ENCODE measurements around the gene UGT2B10.

The UGT2B10 gene

DNA sequence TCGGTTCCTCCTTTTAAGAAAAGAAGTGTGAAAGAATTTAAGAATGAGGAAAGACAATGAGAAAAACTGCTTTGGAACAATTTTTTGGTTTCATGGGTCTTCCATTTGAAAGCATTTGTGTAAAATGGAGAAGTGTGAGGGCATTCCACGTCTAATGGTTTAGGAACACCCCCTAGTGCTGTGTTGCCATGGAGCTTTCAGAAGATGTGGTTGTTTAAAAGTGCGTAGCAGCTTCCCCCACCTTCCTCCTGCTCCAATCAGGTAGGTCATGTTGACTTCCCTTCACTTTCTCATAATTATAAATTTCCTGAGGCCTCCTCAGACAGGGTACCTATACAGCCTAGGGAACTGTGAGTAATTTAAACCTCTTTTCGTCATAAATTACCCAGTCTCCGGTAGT lies 50.0 kb downstream of the UGT2B10 start:
- DNase-seq = no peak
- no peaks in the 10 kb centered on the region for H3K4me1 ChIP-seq (ENCODE audit: control insufficient read depth, insufficient read depth, low read length, poor library complexity, severe bottlenecking)
- H3K27me3 ChIP-seq (replicated peaks; ENCODE audit: control insufficient read depth, insufficient read depth, low read length, poor library complexity, severe bottlenecking) = no peaks in the 10 kb centered on the region
- no peaks in the 10 kb centered on the region for H3K36me3 ChIP-seq (ENCODE audit: control insufficient read depth, insufficient read depth, low read length)
- H3K9me3 ChIP-seq (ENCODE audit: control insufficient read depth, low read length) = no peaks in the 10 kb centered on the region
- H3K27ac ChIP-seq (ENCODE audit: insufficient read depth, low read length, poor library complexity, severe bottlenecking) = no peak overlapping the region
- no peak overlapping the region for H3K4me3 ChIP-seq (ENCODE audit: insufficient read depth, low read depth, low read length, poor library complexity, severe bottlenecking)

DNA sequence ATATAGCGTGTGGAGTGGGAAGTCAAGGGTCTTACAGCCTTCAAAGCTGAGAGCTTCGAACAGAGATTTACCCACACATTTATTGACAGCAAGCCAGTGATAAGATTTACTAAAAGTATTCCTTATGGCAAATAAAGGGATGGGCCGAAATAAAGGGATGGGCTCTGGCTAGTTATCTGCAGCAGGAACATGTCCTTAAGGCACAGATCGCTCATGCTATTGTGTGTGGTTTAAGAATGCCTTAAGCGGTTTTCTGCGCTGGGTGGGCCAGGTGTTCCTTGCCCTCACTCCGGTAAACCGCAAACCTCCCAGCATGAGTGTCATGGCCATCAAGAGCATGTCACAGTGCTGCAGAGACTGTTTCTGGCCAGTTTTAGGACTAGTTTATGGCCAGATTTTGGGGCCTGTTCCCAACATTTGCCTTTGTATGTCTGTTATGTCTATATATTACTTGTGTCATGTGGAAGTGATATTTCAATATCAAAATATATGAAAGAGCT lies 53.5 kb downstream of the UGT2B10 start:
- Histone ChIP-seq H3K36me3 (ENCODE audit: control insufficient read depth, insufficient read depth, low read length) (no peaks in the 10 kb centered on the region), H3K27ac (ENCODE audit: insufficient read depth, low read length, poor library complexity, severe bottlenecking) (no peak overlapping the region), H3K4me3 (ENCODE audit: insufficient read depth, low read depth, low read length, poor library complexity, severe bottlenecking) (no peak overlapping the region), H3K4me1 (ENCODE audit: control insufficient read depth, insufficient read depth, low read length, poor library complexity, severe bottlenecking) (no peaks in the 10 kb centered on the region), H3K9me3 (ENCODE audit: control insufficient read depth, low read length) (no peaks in the 10 kb centered on the region), H3K27me3 (replicated peaks; ENCODE audit: control insufficient read depth, insufficient read depth, low read length, poor library complexity, severe bottlenecking) (no peaks in the 10 kb centered on the region)
- DNase-seq = no peak

DNA sequence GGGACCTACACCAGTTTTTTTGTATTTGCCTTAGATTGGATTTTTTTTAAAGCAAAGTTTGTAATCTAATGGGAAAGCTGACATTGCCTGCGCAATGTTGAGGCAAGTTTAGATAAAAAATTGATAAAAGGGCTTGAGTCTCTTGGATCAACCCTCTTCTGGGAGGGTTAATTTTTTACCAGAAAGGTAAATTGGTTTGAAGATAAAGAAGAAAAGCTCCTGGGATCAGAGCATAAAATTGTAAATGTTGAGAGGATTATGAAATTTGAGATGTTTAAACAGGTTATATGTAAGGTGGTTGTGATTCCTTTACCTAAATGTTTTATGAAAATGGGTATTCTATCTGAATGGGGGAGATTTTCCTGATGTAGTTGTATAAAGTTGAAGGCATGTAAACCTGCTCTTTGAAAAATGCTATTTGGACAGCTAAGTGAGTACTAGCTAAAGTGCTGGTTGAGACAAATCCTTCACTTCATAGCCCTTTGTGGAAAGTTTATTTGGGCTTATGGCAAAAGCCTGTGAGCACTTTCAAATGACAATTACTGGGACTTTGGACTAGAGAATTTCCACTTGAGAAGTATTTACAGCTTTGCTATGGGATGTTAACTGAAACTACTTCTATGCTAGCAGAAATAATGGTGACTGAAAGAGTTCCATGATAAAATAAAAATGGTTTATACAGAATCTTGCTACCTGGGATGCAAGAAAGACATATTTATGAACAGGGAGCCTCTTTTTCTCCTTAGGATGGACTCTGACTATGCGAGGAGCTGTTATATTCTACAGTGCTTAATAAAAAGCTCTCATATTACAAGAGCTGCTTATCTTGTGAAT lies 56.2 kb downstream of the UGT2B10 start:
- no peak for DNase-seq
- Histone ChIP-seq H3K27ac (ENCODE audit: insufficient read depth, low read length, poor library complexity, severe bottlenecking) (no peak overlapping the region), H3K27me3 (replicated peaks; ENCODE audit: control insufficient read depth, insufficient read depth, low read length, poor library complexity, severe bottlenecking) (no peaks in the 10 kb centered on the region), H3K9me3 (ENCODE audit: control insufficient read depth, low read length) (no peaks in the 10 kb centered on the region), H3K4me1 (ENCODE audit: control insufficient read depth, insufficient read depth, low read length, poor library complexity, severe bottlenecking) (no peaks in the 10 kb centered on the region), H3K4me3 (ENCODE audit: insufficient read depth, low read depth, low read length, poor library complexity, severe bottlenecking) (no peak overlapping the region), H3K36me3 (ENCODE audit: control insufficient read depth, insufficient read depth, low read length) (no peaks in the 10 kb centered on the region)

DNA sequence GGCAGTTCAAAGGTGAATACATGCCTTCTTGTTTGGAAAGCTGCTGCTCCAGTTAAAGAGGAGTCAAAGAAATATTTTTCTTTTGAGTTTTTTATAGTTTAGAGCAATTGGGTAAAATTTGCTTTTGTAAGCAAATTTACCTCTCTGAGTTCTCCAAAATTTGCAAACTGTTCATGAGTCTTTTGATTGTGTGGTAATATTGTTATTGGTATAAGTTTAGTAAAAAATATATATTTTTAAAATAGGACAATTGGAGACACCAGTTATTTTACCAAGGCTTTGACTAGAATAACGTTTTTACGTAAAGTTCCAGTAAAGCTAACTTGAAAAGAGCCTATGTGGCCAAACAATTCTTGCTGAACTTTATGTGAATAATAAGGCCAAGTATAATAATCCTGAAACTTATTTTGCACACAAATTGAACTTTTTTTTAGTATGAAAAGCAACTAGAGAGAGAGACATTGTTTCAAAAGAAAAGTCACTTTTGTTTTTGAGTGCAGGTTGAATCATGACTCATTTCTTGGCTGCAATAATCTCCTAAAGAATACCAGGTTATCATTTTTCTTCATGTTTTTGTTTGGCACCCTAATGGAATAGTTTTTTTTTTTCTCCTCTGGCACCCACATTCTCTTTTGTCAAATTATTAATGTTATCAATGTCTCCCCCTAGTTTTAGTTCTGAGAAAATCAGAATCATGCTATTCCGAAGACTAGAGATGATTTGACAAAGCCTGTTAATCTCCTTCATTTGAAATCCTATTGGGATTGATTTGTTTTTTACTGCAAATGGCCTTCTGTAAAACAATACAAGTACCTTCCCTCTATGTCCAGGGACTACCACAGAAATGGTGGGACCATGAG lies 57.1 kb downstream of the UGT2B10 start:
- no peak for DNase-seq
- Histone ChIP-seq H3K4me1 (ENCODE audit: control insufficient read depth, insufficient read depth, low read length, poor library complexity, severe bottlenecking) (no peaks in the 10 kb centered on the region), H3K27me3 (replicated peaks; ENCODE audit: control insufficient read depth, insufficient read depth, low read length, poor library complexity, severe bottlenecking) (no peaks in the 10 kb centered on the region), H3K36me3 (ENCODE audit: control insufficient read depth, insufficient read depth, low read length) (no peaks in the 10 kb centered on the region), H3K4me3 (ENCODE audit: insufficient read depth, low read depth, low read length, poor library complexity, severe bottlenecking) (no peak overlapping the region), H3K27ac (ENCODE audit: insufficient read depth, low read length, poor library complexity, severe bottlenecking) (no peak overlapping the region), H3K9me3 (ENCODE audit: control insufficient read depth, low read length) (no peaks in the 10 kb centered on the region)

DNA sequence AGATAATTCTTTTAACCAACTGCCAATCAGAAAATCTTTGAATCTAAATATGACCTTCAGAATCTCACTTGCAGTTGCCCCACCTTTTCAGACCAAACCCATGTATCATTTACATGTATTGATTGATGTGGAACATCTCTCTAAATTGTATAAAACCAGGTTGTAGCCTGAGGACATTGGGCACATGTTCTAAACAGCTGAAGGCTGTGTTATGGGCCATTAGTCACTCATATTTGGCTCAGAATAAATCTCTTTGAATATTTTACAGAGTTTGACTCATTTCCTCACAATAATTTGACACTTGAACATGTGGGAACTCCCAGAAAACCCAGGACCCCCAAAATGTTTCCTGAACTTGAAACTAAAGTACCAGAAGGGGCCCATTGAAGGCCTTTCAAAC lies 58.7 kb downstream of the UGT2B10 start:
- Histone ChIP-seq H3K27me3 (replicated peaks; ENCODE audit: control insufficient read depth, insufficient read depth, low read length, poor library complexity, severe bottlenecking) (no peaks in the 10 kb centered on the region), H3K9me3 (ENCODE audit: control insufficient read depth, low read length) (no peaks in the 10 kb centered on the region), H3K36me3 (ENCODE audit: control insufficient read depth, insufficient read depth, low read length) (no peaks in the 10 kb centered on the region), H3K4me3 (ENCODE audit: insufficient read depth, low read depth, low read length, poor library complexity, severe bottlenecking) (no peak overlapping the region), H3K4me1 (ENCODE audit: control insufficient read depth, insufficient read depth, low read length, poor library complexity, severe bottlenecking) (no peaks in the 10 kb centered on the region), H3K27ac (ENCODE audit: insufficient read depth, low read length, poor library complexity, severe bottlenecking) (no peak overlapping the region)
- no peak for DNase-seq

DNA sequence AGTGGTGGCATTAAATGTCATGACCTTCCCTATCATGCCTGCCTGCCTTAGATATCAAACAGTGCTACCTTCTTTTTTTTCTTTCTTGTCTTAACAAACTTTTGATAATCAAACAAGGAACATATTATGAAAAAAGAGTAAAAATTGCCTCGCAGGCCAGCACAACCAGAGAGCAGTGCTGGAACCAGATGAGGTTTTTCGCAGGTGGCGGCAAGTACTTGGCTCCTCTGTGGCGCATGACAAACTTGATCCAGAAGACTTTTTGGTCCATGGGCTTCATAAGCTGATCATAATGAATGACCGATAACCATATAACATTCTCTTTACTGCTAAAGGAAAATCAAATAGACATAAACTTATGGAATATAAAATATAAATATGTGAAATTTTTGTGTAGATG lies 61.8 kb downstream of the UGT2B10 start:
- Histone ChIP-seq H3K9me3 (ENCODE audit: control insufficient read depth, low read length) (no peaks in the 10 kb centered on the region), H3K36me3 (ENCODE audit: control insufficient read depth, insufficient read depth, low read length) (no peaks in the 10 kb centered on the region), H3K27me3 (replicated peaks; ENCODE audit: control insufficient read depth, insufficient read depth, low read length, poor library complexity, severe bottlenecking) (no peaks in the 10 kb centered on the region), H3K27ac (ENCODE audit: insufficient read depth, low read length, poor library complexity, severe bottlenecking) (no peak overlapping the region), H3K4me3 (ENCODE audit: insufficient read depth, low read depth, low read length, poor library complexity, severe bottlenecking) (no peak overlapping the region), H3K4me1 (ENCODE audit: control insufficient read depth, insufficient read depth, low read length, poor library complexity, severe bottlenecking) (no peaks in the 10 kb centered on the region)
- no peak for DNase-seq

DNA sequence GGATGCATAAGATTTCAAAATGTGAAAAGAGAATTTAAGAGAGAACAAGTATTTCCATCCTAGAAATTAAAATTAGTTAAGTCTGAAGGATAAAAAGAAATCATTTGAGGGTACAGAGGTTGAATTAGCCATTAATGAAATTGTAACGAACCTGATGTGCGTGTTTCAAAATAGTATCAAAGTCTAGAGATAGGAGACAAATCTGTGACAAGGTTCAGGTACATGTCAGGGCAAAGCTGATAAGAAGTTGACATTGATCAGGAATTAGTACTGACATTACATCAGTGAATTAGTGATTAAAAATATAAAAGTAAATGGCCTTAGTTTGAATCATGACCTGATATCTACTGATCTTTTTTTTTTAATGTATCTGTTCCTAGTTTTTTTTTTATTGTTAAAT lies 62.3 kb downstream of the UGT2B10 start:
- Histone ChIP-seq H3K27me3 (replicated peaks; ENCODE audit: control insufficient read depth, insufficient read depth, low read length, poor library complexity, severe bottlenecking) (no peaks in the 10 kb centered on the region), H3K4me1 (ENCODE audit: control insufficient read depth, insufficient read depth, low read length, poor library complexity, severe bottlenecking) (no peaks in the 10 kb centered on the region), H3K9me3 (ENCODE audit: control insufficient read depth, low read length) (no peaks in the 10 kb centered on the region), H3K4me3 (ENCODE audit: insufficient read depth, low read depth, low read length, poor library complexity, severe bottlenecking) (no peak overlapping the region), H3K27ac (ENCODE audit: insufficient read depth, low read length, poor library complexity, severe bottlenecking) (no peak overlapping the region), H3K36me3 (ENCODE audit: control insufficient read depth, insufficient read depth, low read length) (no peaks in the 10 kb centered on the region)
- no peak for DNase-seq

Data from effector memory CD4-positive, alpha-beta T cell (primary cell).